ENCODE data around the gene HMGN4. TPM values are rescaled to one million over a fixed set of nuclear protein-coding genes. Genes with fewer than 3 reads are reported as not detected.

HMGN4 gene
- total and polyA plus RNA-seq, 9 of the 15 experiments (the other 6 are each of a cell fraction or from before 2014, with no cell fraction given) = 35.4 to 134 (median 94.1) TPM

DNA sequence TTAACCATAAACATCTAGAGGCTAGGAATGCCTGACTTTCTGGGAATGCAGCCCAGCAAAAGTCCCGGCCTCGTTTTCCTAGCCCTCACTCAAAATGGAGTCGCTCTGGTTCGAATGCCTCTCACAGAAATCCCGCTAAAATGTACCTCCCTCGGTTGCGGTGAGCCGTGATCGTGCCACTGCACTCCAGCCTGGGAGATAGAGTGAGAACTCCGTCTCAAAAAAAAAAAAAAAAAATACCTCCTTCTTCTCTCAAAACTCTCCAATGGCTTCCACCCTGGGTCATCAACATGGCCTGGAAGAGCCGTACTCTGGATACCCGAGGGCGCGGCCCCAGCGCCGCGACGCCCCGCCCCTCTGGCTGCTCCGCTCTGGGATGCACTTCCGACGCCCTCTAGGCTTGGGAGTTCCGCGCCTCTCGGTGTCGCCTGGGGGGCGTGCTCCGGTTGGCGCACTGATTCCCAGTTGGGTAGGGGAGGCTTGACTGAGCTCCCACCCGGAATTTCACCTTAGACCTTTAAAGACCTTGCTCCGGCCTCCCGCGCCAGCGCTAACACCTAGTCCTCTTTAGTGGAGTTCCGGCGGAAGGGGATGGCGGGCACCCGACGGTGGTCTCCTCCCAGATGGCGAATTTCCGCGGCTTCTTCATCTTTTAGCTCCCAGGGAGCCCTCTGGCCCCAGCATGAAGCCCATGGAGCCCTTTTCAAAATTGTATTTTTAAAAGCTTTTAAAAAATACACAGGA, 12.3 kb downstream of the HMGN4 start (continued):
- TF ChIP-seq GATA2 (CRISPR knock-in tag; IDR thresholded peaks at IDR 0.05) (no peak), MED1 (CRISPR knock-in tag; IDR thresholded peaks at IDR 0.05; ENCODE audit: borderline replicate concordance) (no peak), L3MBTL2 (IDR thresholded peaks at IDR 0.05) (no peak), EGR1 (conservative IDR thresholded peaks at IDR 0.05) (no peak), NCOR1 (IDR thresholded peaks at IDR 0.05) (no peak), ZNF212 (CRISPR knock-in tag; IDR thresholded peaks at IDR 0.05) (no peak), ZNF668 (CRISPR knock-in tag; IDR thresholded peaks at IDR 0.05) (peak; percentile 95), ZNF133 (CRISPR knock-in tag; IDR thresholded peaks at IDR 0.05) (no peak), ZNF780A (CRISPR knock-in tag; IDR thresholded peaks at IDR 0.05) (no peak), ZBTB8A (IDR thresholded peaks at IDR 0.05; ENCODE audit: partially characterized antibody) (no peak), SP2 (IDR thresholded peaks at IDR 0.05; ENCODE audit: extremely low read depth, low read depth, low read length, poor library complexity, severe bottlenecking) (no peak), ZNF174 (CRISPR knock-in tag; IDR thresholded peaks at IDR 0.05) (no peak), KLF1 (tag; IDR thresholded peaks at IDR 0.05) (no peak; the same call in 1 of the 2 replicates), SPI1 (IDR thresholded peaks at IDR 0.05; ENCODE audit: borderline replicate concordance, low read depth, low read length) (no peak), HNRNPUL1 (IDR thresholded peaks at IDR 0.05; ENCODE audit: low read length) (no peak), BRD9 (IDR thresholded peaks at IDR 0.05; ENCODE audit: low read depth, partially characterized antibody) (no peak), ZNF444 (CRISPR knock-in tag; IDR thresholded peaks at IDR 0.05) (peak; percentile 62; the same call in 1 of the 2 replicates), RAD51 (IDR thresholded peaks at IDR 0.05; ENCODE audit: borderline replicate concordance, low read depth) (no peak)
- TF ChIP-seq, protein P1, sequence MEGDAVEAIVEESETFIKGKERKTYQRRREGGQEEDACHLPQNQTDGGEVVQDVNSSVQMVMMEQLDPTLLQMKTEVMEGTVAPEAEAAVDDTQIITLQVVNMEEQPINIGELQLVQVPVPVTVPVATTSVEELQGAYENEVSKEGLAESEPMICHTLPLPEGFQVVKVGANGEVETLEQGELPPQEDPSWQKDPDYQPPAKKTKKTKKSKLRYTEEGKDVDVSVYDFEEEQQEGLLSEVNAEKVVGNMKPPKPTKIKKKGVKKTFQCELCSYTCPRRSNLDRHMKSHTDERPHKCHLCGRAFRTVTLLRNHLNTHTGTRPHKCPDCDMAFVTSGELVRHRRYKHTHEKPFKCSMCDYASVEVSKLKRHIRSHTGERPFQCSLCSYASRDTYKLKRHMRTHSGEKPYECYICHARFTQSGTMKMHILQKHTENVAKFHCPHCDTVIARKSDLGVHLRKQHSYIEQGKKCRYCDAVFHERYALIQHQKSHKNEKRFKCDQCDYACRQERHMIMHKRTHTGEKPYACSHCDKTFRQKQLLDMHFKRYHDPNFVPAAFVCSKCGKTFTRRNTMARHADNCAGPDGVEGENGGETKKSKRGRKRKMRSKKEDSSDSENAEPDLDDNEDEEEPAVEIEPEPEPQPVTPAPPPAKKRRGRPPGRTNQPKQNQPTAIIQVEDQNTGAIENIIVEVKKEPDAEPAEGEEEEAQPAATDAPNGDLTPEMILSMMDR (IDR thresholded peaks at IDR 0.05 in 2 of 3, conservative IDR thresholded peaks at IDR 0.05 in 1 of 3; ENCODE audit: insufficient read depth in 2 of 3, low read depth in 1 of 3, low read length in 3 of 3) = no peak
- TF ChIP-seq, protein P2, sequence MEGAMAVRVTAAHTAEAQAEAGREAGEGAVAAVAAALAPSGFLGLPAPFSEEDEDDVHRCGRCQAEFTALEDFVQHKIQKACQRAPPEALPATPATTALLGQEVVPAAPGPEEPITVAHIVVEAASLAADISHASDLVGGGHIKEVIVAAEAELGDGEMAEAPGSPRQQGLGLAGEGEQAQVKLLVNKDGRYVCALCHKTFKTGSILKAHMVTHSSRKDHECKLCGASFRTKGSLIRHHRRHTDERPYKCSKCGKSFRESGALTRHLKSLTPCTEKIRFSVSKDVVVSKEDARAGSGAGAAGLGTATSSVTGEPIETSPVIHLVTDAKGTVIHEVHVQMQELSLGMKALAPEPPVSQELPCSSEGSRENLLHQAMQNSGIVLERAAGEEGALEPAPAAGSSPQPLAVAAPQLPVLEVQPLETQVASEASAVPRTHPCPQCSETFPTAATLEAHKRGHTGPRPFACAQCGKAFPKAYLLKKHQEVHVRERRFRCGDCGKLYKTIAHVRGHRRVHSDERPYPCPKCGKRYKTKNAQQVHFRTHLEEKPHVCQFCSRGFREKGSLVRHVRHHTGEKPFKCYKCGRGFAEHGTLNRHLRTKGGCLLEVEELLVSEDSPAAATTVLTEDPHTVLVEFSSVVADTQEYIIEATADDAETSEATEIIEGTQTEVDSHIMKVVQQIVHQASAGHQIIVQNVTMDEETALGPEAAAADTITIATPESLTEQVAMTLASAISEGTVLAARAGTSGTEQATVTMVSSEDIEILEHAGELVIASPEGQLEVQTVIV (CRISPR knock-in tag; IDR thresholded peaks at IDR 0.05; ENCODE audit: borderline replicate concordance) = no peak
- TF ChIP-seq, protein P3, sequence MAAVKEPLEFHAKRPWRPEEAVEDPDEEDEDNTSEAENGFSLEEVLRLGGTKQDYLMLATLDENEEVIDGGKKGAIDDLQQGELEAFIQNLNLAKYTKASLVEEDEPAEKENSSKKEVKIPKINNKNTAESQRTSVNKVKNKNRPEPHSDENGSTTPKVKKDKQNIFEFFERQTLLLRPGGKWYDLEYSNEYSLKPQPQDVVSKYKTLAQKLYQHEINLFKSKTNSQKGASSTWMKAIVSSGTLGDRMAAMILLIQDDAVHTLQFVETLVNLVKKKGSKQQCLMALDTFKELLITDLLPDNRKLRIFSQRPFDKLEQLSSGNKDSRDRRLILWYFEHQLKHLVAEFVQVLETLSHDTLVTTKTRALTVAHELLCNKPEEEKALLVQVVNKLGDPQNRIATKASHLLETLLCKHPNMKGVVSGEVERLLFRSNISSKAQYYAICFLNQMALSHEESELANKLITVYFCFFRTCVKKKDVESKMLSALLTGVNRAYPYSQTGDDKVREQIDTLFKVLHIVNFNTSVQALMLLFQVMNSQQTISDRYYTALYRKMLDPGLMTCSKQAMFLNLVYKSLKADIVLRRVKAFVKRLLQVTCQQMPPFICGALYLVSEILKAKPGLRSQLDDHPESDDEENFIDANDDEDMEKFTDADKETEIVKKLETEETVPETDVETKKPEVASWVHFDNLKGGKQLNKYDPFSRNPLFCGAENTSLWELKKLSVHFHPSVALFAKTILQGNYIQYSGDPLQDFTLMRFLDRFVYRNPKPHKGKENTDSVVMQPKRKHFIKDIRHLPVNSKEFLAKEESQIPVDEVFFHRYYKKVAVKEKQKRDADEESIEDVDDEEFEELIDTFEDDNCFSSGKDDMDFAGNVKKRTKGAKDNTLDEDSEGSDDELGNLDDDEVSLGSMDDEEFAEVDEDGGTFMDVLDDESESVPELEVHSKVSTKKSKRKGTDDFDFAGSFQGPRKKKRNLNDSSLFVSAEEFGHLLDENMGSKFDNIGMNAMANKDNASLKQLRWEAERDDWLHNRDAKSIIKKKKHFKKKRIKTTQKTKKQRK (IDR thresholded peaks at IDR 0.05; ENCODE audit: borderline replicate concordance, low read depth, low read length) = no peak

All from K562 (cell line).